Measurements from ENCODE around the gene LAMP2.

DNA sequence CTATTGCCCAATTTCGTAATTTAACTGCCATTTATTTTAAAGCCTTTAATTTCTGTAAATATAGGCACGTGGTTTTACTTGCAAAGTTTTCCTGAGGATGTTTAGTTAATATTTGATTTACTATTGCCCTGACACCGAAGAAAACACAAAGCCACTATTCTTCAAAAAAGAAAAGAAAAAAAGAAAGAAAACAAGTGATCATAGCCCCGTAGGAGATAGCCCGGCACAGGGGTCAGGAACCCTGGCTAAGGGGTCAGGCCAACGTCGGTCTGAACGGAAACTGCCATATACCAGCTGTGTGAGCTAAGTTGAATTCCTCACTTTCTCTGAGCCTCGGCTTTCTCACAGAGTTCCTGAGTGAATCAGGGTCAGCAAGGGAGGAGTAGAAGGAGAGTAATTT, 17.7 kb upstream of the LAMP2 start:
- TF ChIP-seq, protein P1, sequence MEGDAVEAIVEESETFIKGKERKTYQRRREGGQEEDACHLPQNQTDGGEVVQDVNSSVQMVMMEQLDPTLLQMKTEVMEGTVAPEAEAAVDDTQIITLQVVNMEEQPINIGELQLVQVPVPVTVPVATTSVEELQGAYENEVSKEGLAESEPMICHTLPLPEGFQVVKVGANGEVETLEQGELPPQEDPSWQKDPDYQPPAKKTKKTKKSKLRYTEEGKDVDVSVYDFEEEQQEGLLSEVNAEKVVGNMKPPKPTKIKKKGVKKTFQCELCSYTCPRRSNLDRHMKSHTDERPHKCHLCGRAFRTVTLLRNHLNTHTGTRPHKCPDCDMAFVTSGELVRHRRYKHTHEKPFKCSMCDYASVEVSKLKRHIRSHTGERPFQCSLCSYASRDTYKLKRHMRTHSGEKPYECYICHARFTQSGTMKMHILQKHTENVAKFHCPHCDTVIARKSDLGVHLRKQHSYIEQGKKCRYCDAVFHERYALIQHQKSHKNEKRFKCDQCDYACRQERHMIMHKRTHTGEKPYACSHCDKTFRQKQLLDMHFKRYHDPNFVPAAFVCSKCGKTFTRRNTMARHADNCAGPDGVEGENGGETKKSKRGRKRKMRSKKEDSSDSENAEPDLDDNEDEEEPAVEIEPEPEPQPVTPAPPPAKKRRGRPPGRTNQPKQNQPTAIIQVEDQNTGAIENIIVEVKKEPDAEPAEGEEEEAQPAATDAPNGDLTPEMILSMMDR (IDR thresholded peaks at IDR 0.05), result no peak
- TF ChIP-seq EP300 (IDR thresholded peaks at IDR 0.05) (no peak), POLR2A (IDR thresholded peaks at IDR 0.05) (no peak)
